Mesothelial cell of epicardium (in vitro differentiated cells): ENCODE results near the gene STARD3. TPM values are rescaled to one million over a fixed set of nuclear protein-coding genes. Genes with fewer than 3 reads are reported as not detected.

Experiments
- DNase-seq, 2 experiments: peaks; one replicate each; pipeline ENCODE4 v3.0.0; 2021; ENCODE audit warnings: low spot score in 2 of 2; ENCODE audit not compliant: unreplicated experiment in 2 of 2
- H3K27ac Mint-ChIP-seq: 2 replicates; pipeline ENCODE4 v1.8.0; 2021; ENCODE audit warnings: mixed read lengths
- H3K27me3 Mint-ChIP-seq: 2 replicates; pipeline ENCODE4 v1.8.0; 2021; ENCODE audit warnings: low read depth, mixed read lengths
- H3K36me3 Mint-ChIP-seq: 2 replicates; pipeline ENCODE4 v1.8.0; 2021; ENCODE audit warnings: mixed read lengths
- H3K4me1 Mint-ChIP-seq: 2 replicates; pipeline ENCODE4 v1.8.0; 2021; ENCODE audit warnings: mixed read lengths
- H3K4me3 Mint-ChIP-seq: 2 replicates; pipeline ENCODE4 v1.8.0; 2021; ENCODE audit warnings: mild to moderate bottlenecking, moderate library complexity, mixed read lengths
- H3K9me3 Mint-ChIP-seq: 2 replicates; pipeline ENCODE4 v1.8.0; 2021; ENCODE audit warnings: mixed read lengths
- CTCF ChIP-seq: fragments of 200-600 bp; sonication (generic); IDR thresholded peaks from one replicate; pipeline ENCODE4 v1.5.0; 2021; ENCODE audit warnings: antibody characterized with exemption; ENCODE audit not compliant: unreplicated experiment
- total RNA-seq: library from RNA; stranded (reverse); gene quantifications from 3 replicates; pipeline ENCODE4 v1.2.1, GENCODE V29; 2021

STARD3 gene
- total RNA-seq, 1 donor from 2014 or later, result 56.2 TPM

- no peak for TF ChIP-seq CTCF
- peaks cover 2% of the 10 kb centered on the region for H3K4me1 Mint-ChIP-seq
These were observed 19.3 kb upstream of the STARD3 start for GRCh38 chr17:39617446-39618245.

GRCh38 chr17:39618246-39618913, 18.6 kb upstream of the STARD3 start:
- H3K9me3 Mint-ChIP-seq, result no peaks in the 10 kb centered on the region
- peak overlapping the region; percentile 72 for H3K4me3 Mint-ChIP-seq
- no peak for DNase-seq
- no peak for TF ChIP-seq CTCF
- H3K36me3 Mint-ChIP-seq, result no peaks in the 10 kb centered on the region
- peaks cover 2% of the 10 kb centered on the region for H3K4me1 Mint-ChIP-seq
- peaks cover 83% of the 10 kb centered on the region for H3K27me3 Mint-ChIP-seq
- H3K27ac Mint-ChIP-seq, result no peak overlapping the region

More at GRCh38 chr17:39617446-39618245, 19.3 kb upstream of the STARD3 start:
- Mint-ChIP-seq H3K9me3 (no peaks in the 10 kb centered on the region), H3K27ac (no peak overlapping the region), H3K36me3 (no peaks in the 10 kb centered on the region), H3K27me3 (peaks cover 89% of the 10 kb centered on the region), H3K4me3 (peak overlapping the region; percentile 72)
- DNase-seq, result peak in 1 of 2 experiments; percentile 61

- DNase-seq, result no peak
- Mint-ChIP-seq H3K9me3 (no peaks in the 10 kb centered on the region), H3K27ac (no peak overlapping the region), H3K4me1 (peaks cover 2% of the 10 kb centered on the region), H3K27me3 (peaks cover 83% of the 10 kb centered on the region), H3K4me3 (no peak overlapping the region), H3K36me3 (no peaks in the 10 kb centered on the region)
- TF ChIP-seq CTCF, result no peak
These were observed 17.8 kb upstream of the STARD3 start for GRCh38 chr17:39618956-39619785.

- Mint-ChIP-seq H3K27ac (no peak overlapping the region), H3K27me3 (peaks cover 82% of the 10 kb centered on the region), H3K4me3 (no peak overlapping the region), H3K4me1 (peaks cover 2% of the 10 kb centered on the region), H3K36me3 (no peaks in the 10 kb centered on the region), H3K9me3 (no peaks in the 10 kb centered on the region)
- no peak for DNase-seq
- no peak for TF ChIP-seq CTCF
These were observed 17.2 kb upstream of the STARD3 start for GRCh38 chr17:39619786-39620101.

- TF ChIP-seq CTCF, result peak; percentile 100
- DNase-seq, result peak; percentile 80 to 99
- Mint-ChIP-seq H3K36me3 (no peaks in the 10 kb centered on the region), H3K9me3 (no peaks in the 10 kb centered on the region), H3K27ac (no peak overlapping the region), H3K27me3 (peaks cover 82% of the 10 kb centered on the region), H3K4me3 (no peak overlapping the region), H3K4me1 (peaks cover 13% of the 10 kb centered on the region)
These were observed 15.2 kb upstream of the STARD3 start for GRCh38 chr17:39621523-39622379.
